ENCODE measurements around the gene TOR2A. TPM values are rescaled to one million over a fixed set of nuclear protein-coding genes. Genes with fewer than 3 reads are reported as not detected.
"Not testable (repeated sequence)": the region's sequence is repeated elsewhere in the genome, so short reads cannot be mapped to it uniquely, and the experiment has no call there.

Gene TOR2A
- total RNA-seq, result 8.6 TPM
- long read RNA-seq, transcript TOR2A-203 (5 exons, 1,523 nt), result major isoform, 15 of 23 reads
- long read RNA-seq, partial matches to known transcripts, result 4 of 23 reads
- long read RNA-seq, other reads (novel, unspliced or antisense), result 1 of 23 reads

- peak; percentile 99 for DNase-seq (ENCODE audit: low spot score)
These were observed at the start of gene TOR2A for GRCh38 chr9:127734747-127735529. TOR2A (minus strand) TSS chr9:127735294; CDS start chr9:127735270, 24 bp downstream.

- DNase-seq (ENCODE audit: low spot score), result no peak
These were observed 48.3 kb upstream of the TOR2A start for GRCh38 chr9:127783111-127784008.

GRCh38 chr9:127781806-127782205 lies 46.7 kb upstream of the TOR2A start:
- DNase-seq (ENCODE audit: low spot score), result no peak

GRCh38 chr9:127780909-127781308 lies 45.8 kb upstream of the TOR2A start:
- DNase-seq (ENCODE audit: low spot score), result not testable (repeated sequence)

- DNase-seq (ENCODE audit: low spot score), result no peak
These were observed 45.2 kb upstream of the TOR2A start for GRCh38 chr9:127780126-127780885.

GRCh38 chr9:127779136-127779981 lies 44.3 kb upstream of the TOR2A start:
- no peak for DNase-seq (ENCODE audit: low spot score)

GRCh38 chr9:127778280-127779135 lies 43.4 kb upstream of the TOR2A start, which contains the start of gene SH2D3C:
SH2D3C (minus strand) TSS chr9:127778666; CDS start chr9:127778627, 39 bp downstream.
- no peak for DNase-seq (ENCODE audit: low spot score)

- no peak for DNase-seq (ENCODE audit: low spot score)
These were observed 42.4 kb upstream of the TOR2A start for GRCh38 chr9:127777368-127777980.

GRCh38 chr9:127776924-127777289 lies 41.8 kb upstream of the TOR2A start:
- no peak for DNase-seq (ENCODE audit: low spot score)

- no peak for DNase-seq (ENCODE audit: low spot score)
These were observed 41.3 kb upstream of the TOR2A start for GRCh38 chr9:127776195-127776923.

GRCh38 chr9:127773981-127774380 lies 38.9 kb upstream of the TOR2A start:
- DNase-seq (ENCODE audit: low spot score), result no peak

- no peak for DNase-seq (ENCODE audit: low spot score)
These were observed 38.2 kb upstream of the TOR2A start for GRCh38 chr9:127773272-127773671.

- no peak for DNase-seq (ENCODE audit: low spot score)
These were observed 37.5 kb upstream of the TOR2A start for GRCh38 chr9:127772603-127773002.

- no peak for DNase-seq (ENCODE audit: low spot score)
These were observed 36.6 kb upstream of the TOR2A start for GRCh38 chr9:127771570-127772189.

- DNase-seq (ENCODE audit: low spot score), result peak; percentile 100
These were observed 35.9 kb upstream of the TOR2A start for GRCh38 chr9:127770905-127771569.

GRCh38 chr9:127770583-127770904 lies 35.5 kb upstream of the TOR2A start:
- no peak for DNase-seq (ENCODE audit: low spot score)

- DNase-seq (ENCODE audit: low spot score), result no peak
These were observed 35.0 kb upstream of the TOR2A start for GRCh38 chr9:127769929-127770582.
